Fibroblast of mammary gland (primary cell): ENCODE results near the gene RASGRP2.
"Not testable (repeated sequence)": the region's sequence is repeated elsewhere in the genome, so short reads cannot be mapped to it uniquely, and the experiment has no call there.

ENCODE experiments used
- DNase-seq: peaks from one replicate; pipeline ENCODE4 v3.0.0-alpha.2; 2010; ENCODE audit warnings: low read depth
- H3K4me3 ChIP-seq: 2 replicates; pipeline ENCODE4 v1.5.1; 2011; ENCODE audit warnings: low read depth, mild to moderate bottlenecking, low read length, moderate library complexity; ENCODE audit not compliant: control insufficient read depth
- TF ChIP-seq, protein P1 (sequence below): conservative IDR thresholded peaks from 2 replicates; pipeline ENCODE4 v1.5.1; 2011; ENCODE audit warnings: low read depth, low read length, inconsistent platforms; ENCODE audit not compliant: control insufficient read depth, insufficient read depth

Gene RASGRP2

DNA sequence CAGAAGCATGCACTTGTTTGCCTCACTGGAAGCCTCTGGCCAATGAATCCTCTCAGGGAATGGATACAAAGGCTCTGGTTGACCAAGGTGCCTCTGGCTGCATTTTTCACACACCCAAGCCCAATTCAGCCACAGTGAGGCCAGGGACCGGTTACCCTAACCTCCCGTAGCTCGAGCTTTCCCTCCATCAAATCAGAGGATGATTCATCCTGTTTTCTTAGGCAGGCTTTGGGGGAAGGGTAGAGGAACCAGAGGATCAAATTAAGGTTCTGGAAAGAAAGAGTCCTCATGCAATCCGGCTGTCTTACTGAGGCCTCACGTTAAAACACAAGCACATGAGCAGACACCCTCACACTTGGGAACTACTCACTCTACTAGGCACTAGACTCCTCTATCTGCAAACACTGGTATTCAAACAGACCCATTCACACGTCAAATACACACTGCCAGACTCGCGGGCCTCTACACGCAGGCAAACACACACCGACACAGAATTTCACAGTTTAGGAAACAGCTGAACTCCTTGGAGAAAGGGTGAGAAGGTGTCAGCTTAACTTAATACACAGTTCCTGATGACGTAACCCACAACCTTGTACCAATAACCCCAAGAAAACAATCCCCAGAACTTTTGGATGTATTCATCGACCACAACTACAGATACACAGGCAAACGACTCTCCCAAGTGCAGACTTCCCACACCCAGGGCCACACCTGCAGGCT lies 33.4 kb downstream of the RASGRP2 start:
- H3K4me3 ChIP-seq = no peak overlapping the region

GRCh38 chr11:64705501-64705900 lies 38.4 kb downstream of the RASGRP2 start:
- TF ChIP-seq, protein P1, sequence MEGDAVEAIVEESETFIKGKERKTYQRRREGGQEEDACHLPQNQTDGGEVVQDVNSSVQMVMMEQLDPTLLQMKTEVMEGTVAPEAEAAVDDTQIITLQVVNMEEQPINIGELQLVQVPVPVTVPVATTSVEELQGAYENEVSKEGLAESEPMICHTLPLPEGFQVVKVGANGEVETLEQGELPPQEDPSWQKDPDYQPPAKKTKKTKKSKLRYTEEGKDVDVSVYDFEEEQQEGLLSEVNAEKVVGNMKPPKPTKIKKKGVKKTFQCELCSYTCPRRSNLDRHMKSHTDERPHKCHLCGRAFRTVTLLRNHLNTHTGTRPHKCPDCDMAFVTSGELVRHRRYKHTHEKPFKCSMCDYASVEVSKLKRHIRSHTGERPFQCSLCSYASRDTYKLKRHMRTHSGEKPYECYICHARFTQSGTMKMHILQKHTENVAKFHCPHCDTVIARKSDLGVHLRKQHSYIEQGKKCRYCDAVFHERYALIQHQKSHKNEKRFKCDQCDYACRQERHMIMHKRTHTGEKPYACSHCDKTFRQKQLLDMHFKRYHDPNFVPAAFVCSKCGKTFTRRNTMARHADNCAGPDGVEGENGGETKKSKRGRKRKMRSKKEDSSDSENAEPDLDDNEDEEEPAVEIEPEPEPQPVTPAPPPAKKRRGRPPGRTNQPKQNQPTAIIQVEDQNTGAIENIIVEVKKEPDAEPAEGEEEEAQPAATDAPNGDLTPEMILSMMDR = no peak
- no peak overlapping the region for H3K4me3 ChIP-seq
- no peak for DNase-seq

More for the DNA sequence above, 33.4 kb downstream of the RASGRP2 start:
- DNase-seq = peak; percentile 31
- TF ChIP-seq, protein P1 = no peak

- no peak overlapping the region for H3K4me3 ChIP-seq
- TF ChIP-seq, protein P1 = no peak
- no peak for DNase-seq
These were observed 40.9 kb downstream of the RASGRP2 start for GRCh38 chr11:64703048-64703447.

DNA sequence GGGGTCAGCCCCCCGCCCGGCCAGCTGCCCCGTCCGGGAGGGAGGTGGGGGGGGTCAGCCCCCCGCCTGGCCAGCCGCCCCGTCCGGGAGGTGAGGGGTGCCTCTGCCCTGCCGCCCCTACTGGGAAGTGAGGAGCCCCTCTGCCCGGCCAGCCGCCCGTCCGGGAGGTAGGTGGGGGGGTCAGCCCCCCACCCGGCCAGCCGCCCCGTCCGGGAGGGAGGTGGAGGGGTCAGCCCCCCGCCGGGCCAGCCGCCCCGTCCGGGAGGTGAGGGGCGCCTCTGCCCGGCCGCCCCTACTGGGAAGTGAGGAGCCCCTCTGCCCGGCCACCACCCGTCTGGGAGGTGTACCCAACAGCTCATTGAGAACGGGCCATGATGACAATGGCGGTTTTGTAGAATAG lies 42.0 kb downstream of the RASGRP2 start:
- DNase-seq, H3K4me3 ChIP-seq: not testable (repeated sequence)

DNA sequence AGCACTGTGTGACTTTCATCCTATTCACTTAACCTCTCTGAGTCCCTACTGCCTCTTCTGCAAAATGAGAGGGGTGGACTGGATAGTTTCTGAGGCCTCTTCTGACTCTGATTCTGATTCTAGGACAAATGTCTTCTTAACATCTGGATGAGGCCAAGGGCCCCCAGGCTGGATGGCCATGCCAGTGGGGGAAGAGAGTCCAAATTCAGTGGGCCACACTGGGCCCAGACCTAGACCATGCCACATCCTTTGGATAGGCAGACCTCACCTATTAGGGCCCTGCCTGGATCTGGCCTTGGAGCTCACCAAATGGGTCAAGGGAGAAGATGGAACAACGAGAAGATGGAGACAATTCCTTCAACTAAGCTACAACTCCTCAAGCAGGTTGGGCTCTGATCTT lies 45.5 kb downstream of the RASGRP2 start:
- TF ChIP-seq, protein P1 = no peak
- H3K4me3 ChIP-seq = no peak overlapping the region
- DNase-seq = no peak

DNA sequence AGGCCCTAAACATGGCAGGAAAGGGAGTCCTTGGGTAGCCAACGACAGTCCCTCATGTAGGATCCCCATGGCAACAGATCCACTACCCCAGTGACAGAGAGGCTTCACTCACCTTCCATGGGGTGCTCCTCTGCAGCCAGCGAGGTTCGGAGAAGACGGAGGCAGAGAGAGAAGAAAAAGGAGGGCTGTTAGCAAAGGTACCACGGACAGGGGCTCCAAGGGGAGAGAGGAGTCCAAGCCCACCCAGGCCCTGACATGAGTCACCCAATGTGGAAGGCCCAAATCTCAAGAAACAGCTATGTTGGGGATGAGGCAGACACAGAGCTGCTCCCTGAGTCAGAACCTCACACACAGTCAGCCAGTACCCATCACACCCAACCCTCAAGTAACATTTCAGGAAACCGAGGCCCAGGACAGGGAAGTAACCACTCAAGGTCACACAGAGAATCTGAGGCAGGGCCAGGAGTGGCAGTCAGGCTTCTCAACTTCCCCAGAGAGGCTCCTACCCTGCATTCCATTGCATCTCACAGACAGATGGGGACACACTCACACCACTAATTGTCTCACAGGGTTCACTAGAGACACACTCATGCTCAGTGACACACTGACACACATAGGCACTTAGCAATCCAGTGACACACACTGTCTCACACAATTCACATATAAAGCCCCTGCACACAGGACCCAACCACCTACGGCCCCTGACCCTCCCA lies 46.1 kb downstream of the RASGRP2 start:
- no peak for DNase-seq
- TF ChIP-seq, protein P1 = no peak
- H3K4me3 ChIP-seq = no peak overlapping the region

DNA sequence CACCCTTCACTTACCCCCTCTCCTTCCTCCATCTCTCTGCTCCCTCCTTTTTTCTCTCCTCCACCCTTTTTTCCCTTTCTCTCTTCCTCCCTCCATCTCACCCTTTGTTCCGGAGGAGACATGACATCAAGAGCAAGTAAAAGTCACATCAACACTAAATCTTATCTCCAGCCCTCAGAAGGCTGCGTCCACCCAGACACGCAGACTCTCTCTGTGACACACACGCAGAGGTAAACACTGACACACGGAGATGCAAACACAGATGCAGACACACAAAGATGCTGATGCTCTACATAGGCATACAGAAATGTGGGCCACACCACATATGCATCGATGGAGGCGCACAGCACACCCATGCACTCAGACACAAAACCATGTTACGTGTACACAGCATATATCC lies 47.9 kb downstream of the RASGRP2 start:
- no peak for DNase-seq
- H3K4me3 ChIP-seq = no peak overlapping the region
- TF ChIP-seq, protein P1 = no peak
